HUES64 (cell line): ENCODE measurements around the gene TRIM41.

ENCODE experiments used
- H3K27ac ChIP-seq: 2 replicates; pipeline ENCODE4 v1.7.0; 2013; ENCODE audit warnings: low read depth, low read length, inconsistent platforms
- H3K27me3 ChIP-seq: 2 replicates; pipeline ENCODE4 v1.6.1; 2013; ENCODE audit warnings: mild to moderate bottlenecking, low read length; ENCODE audit not compliant: insufficient read depth
- H3K36me3 ChIP-seq: 2 replicates; pipeline ENCODE4 v1.6.1; 2013; ENCODE audit warnings: mild to moderate bottlenecking, low read length; ENCODE audit not compliant: insufficient read depth
- H3K4me1 ChIP-seq: 2 replicates; pipeline ENCODE4 v1.6.1; 2013; ENCODE audit warnings: mild to moderate bottlenecking, low read length, moderate library complexity; ENCODE audit not compliant: insufficient read depth
- H3K4me3 ChIP-seq: 2 replicates; pipeline ENCODE4 v1.5.1; 2013; ENCODE audit warnings: mild to moderate bottlenecking, low read length, moderate library complexity
- H3K9ac ChIP-seq: 2 replicates; pipeline ENCODE4 v1.6.1; 2013; ENCODE audit warnings: mild to moderate bottlenecking, low read depth, low read length
- H3K9me3 ChIP-seq: 2 replicates; pipeline ENCODE4 v1.6.1; 2013; ENCODE audit warnings: low read depth, low read length; ENCODE audit not compliant: insufficient read depth
- WGBS: fragments of 150-250, 120-280 bp; methylation state at CpG from one replicate; pipeline ENCODE4 v1.1.7; 2013; ENCODE audit warnings: missing lambda C conversion rate; 5-methylcytosine and 5-hydroxymethylcytosine counted together

Gene TRIM41

GRCh38 chr5:181195249-181195761 lies 27.8 kb upstream of the TRIM41 start:
- Histone ChIP-seq H3K4me1 (peaks cover 17% of the 10 kb centered on the region), H3K27ac (no peak overlapping the region), H3K36me3 (no peaks in the 10 kb centered on the region), H3K9ac (no peak overlapping the region), H3K27me3 (peaks cover 51% of the 10 kb centered on the region), H3K4me3 (no peak overlapping the region), H3K9me3 (no peaks in the 10 kb centered on the region)
- WGBS: 95% methylated on average over 45 of the region's 45 CpGs

DNA sequence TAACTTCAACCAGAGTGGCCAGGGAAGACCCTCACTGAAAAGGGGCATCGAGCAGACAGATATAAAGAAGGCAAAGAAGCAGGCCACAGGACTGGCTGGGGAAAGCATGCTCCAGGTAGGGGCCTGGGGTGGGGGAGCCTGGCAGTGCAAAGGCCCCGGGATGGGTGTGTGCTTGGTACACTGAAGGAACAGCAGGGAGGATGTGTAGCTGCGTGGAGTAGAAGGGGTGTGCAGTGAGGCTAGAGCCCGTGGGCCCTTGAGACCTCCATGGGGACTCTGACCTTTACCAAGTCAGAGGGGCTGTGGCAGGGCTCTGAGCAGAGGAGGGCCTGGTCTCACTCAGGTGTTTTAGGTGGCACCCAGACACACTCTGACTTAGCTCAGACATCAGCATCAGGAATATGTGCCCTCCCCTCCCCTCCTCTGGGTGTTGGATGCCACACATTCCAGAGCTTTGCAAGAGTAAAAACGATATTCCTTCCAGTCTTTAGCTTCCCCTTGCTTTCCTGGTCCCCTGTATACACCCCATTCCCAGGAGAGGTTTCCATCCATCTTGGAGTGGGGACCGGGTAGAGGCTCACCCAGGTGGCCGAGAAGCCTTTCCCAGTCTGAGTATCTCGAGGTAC lies 25.6 kb upstream of the TRIM41 start:
- H3K4me3 ChIP-seq: no peak overlapping the region
- H3K27me3 ChIP-seq: peaks cover 60% of the 10 kb centered on the region
- H3K9me3 ChIP-seq: no peaks in the 10 kb centered on the region
- no peak overlapping the region for H3K27ac ChIP-seq
- no peak overlapping the region for H3K9ac ChIP-seq
- H3K36me3 ChIP-seq: no peaks in the 10 kb centered on the region
- peaks cover 20% of the 10 kb centered on the region for H3K4me1 ChIP-seq
- WGBS: 76% methylated on average over 8 of the region's 8 CpGs

GRCh38 chr5:181198106-181198685 lies 24.9 kb upstream of the TRIM41 start:
- 85% methylated on average over 12 of the region's 12 CpGs for WGBS
- H3K27me3 ChIP-seq: peaks cover 59% of the 10 kb centered on the region
- no peaks in the 10 kb centered on the region for H3K36me3 ChIP-seq
- no peak overlapping the region; the same call in 1 of the 2 replicates for H3K4me3 ChIP-seq
- H3K9me3 ChIP-seq: no peaks in the 10 kb centered on the region
- H3K9ac ChIP-seq: no peak overlapping the region
- no peak overlapping the region; the same call in 1 of the 2 replicates for H3K27ac ChIP-seq
- peaks cover 20% of the 10 kb centered on the region for H3K4me1 ChIP-seq

GRCh38 chr5:181198905-181199519 lies 24.1 kb upstream of the TRIM41 start:
- no peak overlapping the region for H3K9ac ChIP-seq
- H3K4me1 ChIP-seq: peaks cover 20% of the 10 kb centered on the region
- WGBS: 51% methylated on average over 9 of the region's 9 CpGs
- no peaks in the 10 kb centered on the region for H3K36me3 ChIP-seq
- no peak overlapping the region; the same call in 1 of the 2 replicates for H3K4me3 ChIP-seq
- H3K27me3 ChIP-seq: peaks cover 61% of the 10 kb centered on the region
- peak overlapping the region; percentile 27; the same call in 1 of the 2 replicates for H3K27ac ChIP-seq
- H3K9me3 ChIP-seq: no peaks in the 10 kb centered on the region

DNA sequence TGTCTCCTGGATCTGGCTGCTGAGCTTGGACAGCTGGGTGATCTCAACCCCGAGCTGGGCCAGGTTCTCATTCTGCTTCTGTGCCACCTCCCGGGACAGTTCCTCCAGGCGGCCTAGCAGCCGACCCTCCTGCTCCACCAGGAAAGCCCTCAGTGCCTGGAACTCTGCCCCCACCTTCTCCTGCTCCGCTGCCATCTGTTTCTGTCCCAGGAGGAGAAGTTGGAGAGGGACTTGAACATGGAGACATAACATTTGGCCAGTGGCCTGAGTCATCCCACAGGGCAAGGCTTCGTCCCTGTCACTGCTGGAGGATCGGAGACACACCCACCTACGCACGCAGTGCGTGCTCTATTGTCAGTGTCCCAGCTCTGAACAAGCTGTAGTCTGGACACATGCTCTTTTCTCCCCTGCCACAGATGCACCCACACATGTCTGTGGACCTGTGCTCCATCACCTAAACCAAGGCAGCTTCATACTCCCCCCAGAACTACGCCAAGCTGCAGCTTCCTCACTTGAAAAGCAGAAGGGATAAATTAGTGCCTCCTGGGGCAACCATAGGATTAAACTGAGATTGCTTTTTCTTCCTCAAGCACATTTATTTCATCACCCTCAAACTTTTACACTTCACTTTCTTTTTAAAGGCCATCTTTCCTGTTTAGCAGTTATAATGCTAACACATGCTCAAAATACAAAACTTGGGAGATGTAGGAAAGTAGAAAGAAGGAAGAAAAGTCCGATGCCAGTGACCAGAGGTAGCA lies 23.0 kb upstream of the TRIM41 start:
- H3K9ac ChIP-seq: no peak overlapping the region
- H3K36me3 ChIP-seq: no peaks in the 10 kb centered on the region
- H3K4me3 ChIP-seq: no peak overlapping the region
- H3K27ac ChIP-seq: no peak overlapping the region
- WGBS: 88% methylated on average over 12 of the region's 12 CpGs
- H3K27me3 ChIP-seq: peaks cover 71% of the 10 kb centered on the region
- no peaks in the 10 kb centered on the region for H3K9me3 ChIP-seq
- peaks cover 20% of the 10 kb centered on the region for H3K4me1 ChIP-seq

GRCh38 chr5:181200816-181201215 lies 22.3 kb upstream of the TRIM41 start:
- H3K27ac ChIP-seq: no peak overlapping the region
- H3K9ac ChIP-seq: no peak overlapping the region
- 38% methylated on average over 4 of the region's 4 CpGs for WGBS
- no peak overlapping the region for H3K4me3 ChIP-seq
- H3K4me1 ChIP-seq: peaks cover 20% of the 10 kb centered on the region
- no peaks in the 10 kb centered on the region for H3K9me3 ChIP-seq
- H3K27me3 ChIP-seq: peaks cover 79% of the 10 kb centered on the region
- H3K36me3 ChIP-seq: no peaks in the 10 kb centered on the region

- WGBS: 79% methylated on average over 11 of the region's 11 CpGs
- H3K9me3 ChIP-seq: no peaks in the 10 kb centered on the region
- no peak overlapping the region for H3K9ac ChIP-seq
These were observed 19.9 kb upstream of the TRIM41 start for GRCh38 chr5:181203093-181203711.

DNA sequence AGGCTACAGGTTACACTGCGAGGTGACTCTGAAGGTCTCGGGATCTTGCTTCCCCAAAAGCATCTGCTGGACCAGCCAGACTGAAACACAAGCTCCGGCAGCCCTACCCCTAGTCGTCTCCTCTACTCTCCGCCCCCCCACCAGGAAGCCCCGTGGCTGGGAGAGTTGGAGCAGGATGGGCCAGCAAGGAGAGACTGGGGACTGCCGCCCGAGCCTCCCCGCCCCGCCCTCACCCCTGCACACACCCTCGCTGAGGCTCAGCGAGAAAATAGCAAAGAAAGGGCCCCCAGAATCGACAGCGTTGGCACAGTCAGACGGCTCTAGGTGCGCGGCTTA lies 19.3 kb upstream of the TRIM41 start:
- Histone ChIP-seq H3K4me1 (peaks cover 12% of the 10 kb centered on the region), H3K9me3 (no peaks in the 10 kb centered on the region), H3K27me3 (peaks cover 78% of the 10 kb centered on the region), H3K27ac (no peak overlapping the region), H3K9ac (no peak overlapping the region; the same call in 1 of the 2 replicates), H3K4me3 (peak overlapping the region; percentile 62), H3K36me3 (no peaks in the 10 kb centered on the region)
- 9% methylated on average over 16 of the region's 17 CpGs for WGBS

More at GRCh38 chr5:181203093-181203711, 19.9 kb upstream of the TRIM41 start:
- H3K27me3 ChIP-seq: peaks cover 81% of the 10 kb centered on the region
- H3K4me3 ChIP-seq: peak overlapping the region; percentile 62
- no peak overlapping the region for H3K27ac ChIP-seq
- H3K4me1 ChIP-seq: peaks cover 17% of the 10 kb centered on the region
- H3K36me3 ChIP-seq: no peaks in the 10 kb centered on the region

DNA sequence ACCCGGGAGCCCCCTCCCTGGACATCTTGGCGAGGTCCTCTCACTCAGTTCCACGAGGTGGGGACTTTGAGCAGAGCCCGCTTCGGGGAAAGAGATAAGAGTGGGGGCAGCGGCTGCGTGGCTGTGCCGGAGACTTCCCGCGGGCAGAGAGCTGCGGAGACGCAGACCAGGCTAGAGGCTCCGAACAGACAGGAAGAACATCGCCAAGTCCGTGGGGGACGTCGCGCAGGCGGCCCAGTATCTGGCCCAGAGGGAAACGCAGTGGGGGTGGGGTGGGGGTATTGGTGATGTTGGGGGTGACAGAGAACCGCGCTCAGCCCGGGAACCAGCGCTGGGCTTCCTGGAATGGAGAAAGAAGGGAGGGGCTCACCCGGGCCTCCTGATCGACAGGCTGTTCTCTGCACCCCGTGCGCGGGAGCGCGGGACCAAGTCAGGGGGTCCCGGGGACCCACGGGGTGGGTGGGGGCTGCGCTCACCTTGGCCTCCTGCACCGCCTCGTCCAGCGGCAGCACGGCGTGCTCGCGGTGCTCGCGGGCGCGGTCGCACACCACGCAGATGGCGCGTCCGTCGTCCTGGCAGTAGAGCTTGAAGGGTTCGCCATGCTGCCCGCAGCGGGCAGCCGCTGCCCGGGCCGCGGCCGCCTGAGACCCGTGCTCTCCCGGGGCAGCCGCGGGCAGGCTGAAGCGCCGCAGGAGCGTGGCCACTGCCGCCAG lies 18.8 kb upstream of the TRIM41 start:
- Histone ChIP-seq H3K9ac (no peak overlapping the region; the same call in 1 of the 2 replicates), H3K4me1 (peaks cover 8% of the 10 kb centered on the region), H3K27me3 (peaks cover 72% of the 10 kb centered on the region), H3K27ac (no peak overlapping the region), H3K36me3 (no peaks in the 10 kb centered on the region), H3K4me3 (peak overlapping the region; percentile 62), H3K9me3 (no peaks in the 10 kb centered on the region)
- WGBS: 1% methylated on average over 67 of the region's 67 CpGs
